Neuronal stem cell (in vitro differentiated cells): ENCODE results near the gene UBR3.

Source experiments
- DNase-seq: peaks from one replicate; pipeline ENCODE4 v3.0.0-alpha.2; 2013; ENCODE audit warnings: low spot score
- H2AFZ ChIP-seq: one replicate; pipeline ENCODE4 v1.6.1; 2013; ENCODE audit warnings: mild to moderate bottlenecking, low read length, inconsistent platforms
- H2AK5ac ChIP-seq: 2 replicates; pipeline ENCODE4 v1.6.1; 2013; ENCODE audit warnings: low read depth, mild to moderate bottlenecking, inconsistent platforms, low read length, moderate library complexity, mixed read lengths
- H2BK120ac ChIP-seq: 2 replicates; pipeline ENCODE4 v1.6.1; 2013; ENCODE audit warnings: low read depth, mild to moderate bottlenecking, inconsistent platforms, low read length, moderate library complexity, mixed read lengths
- H2BK12ac ChIP-seq: one replicate; pipeline ENCODE4 v1.6.1; 2013; ENCODE audit warnings: low read length, inconsistent platforms
- H2BK15ac ChIP-seq: 2 replicates; pipeline ENCODE4 v1.6.1; 2013; ENCODE audit warnings: mild to moderate bottlenecking, low read length, inconsistent platforms, mixed read lengths
- H2BK5ac ChIP-seq: one replicate; pipeline ENCODE4 v1.6.1; 2013; ENCODE audit warnings: inconsistent platforms, mild to moderate bottlenecking, low read length, moderate library complexity
- H3K14ac ChIP-seq: one replicate; pipeline ENCODE4 v1.6.1; 2013; ENCODE audit warnings: low read length, inconsistent platforms
- H3K18ac ChIP-seq: 2 replicates; pipeline ENCODE4 v1.6.1; 2013; ENCODE audit warnings: low read length, inconsistent platforms
- H3K23ac ChIP-seq: 2 replicates; pipeline ENCODE4 v1.6.1; 2013; ENCODE audit warnings: low read depth, mild to moderate bottlenecking, mixed read lengths, low read length, inconsistent platforms; ENCODE audit not compliant: poor library complexity
- H3K27ac ChIP-seq: replicated peaks from 3 replicates; pipeline ENCODE4 v1.5.1; 2013; ENCODE audit warnings: low read length, inconsistent platforms
- H3K27me3 ChIP-seq, 3 experiments: 2 replicates each; pipeline ENCODE4 v1.6.1; 2013; ENCODE audit warnings: low read length in 3 of 3, mild to moderate bottlenecking in 2 of 3, inconsistent platforms in 1 of 3, low read depth in 1 of 3, mixed read lengths in 1 of 3, moderate library complexity in 1 of 3; ENCODE audit not compliant: control insufficient read depth in 3 of 3, insufficient read depth in 3 of 3
- H3K36me3 ChIP-seq, 2 donors: replicated peaks in 1 of 2; 2 replicates each; pipeline ENCODE4 v1.6.1; 2013; ENCODE audit warnings: low read length in 2 of 2; ENCODE audit not compliant: control insufficient read depth in 2 of 2, insufficient read depth in 2 of 2
- H3K4ac ChIP-seq: 2 replicates; pipeline ENCODE4 v1.6.1; 2013; ENCODE audit warnings: inconsistent platforms, mild to moderate bottlenecking, low read length, moderate library complexity
- H3K4me1 ChIP-seq, 2 donors: 1 replicate in 1 of 2; 2 replicates in 1 of 2; pipeline ENCODE4 v1.6.1; 2013; ENCODE audit warnings: low read length in 2 of 2, low read depth in 1 of 2; ENCODE audit not compliant: control insufficient read depth in 2 of 2, insufficient read depth in 1 of 2
- H3K4me2 ChIP-seq: one replicate; pipeline ENCODE4 v1.6.1; 2013; ENCODE audit warnings: mild to moderate bottlenecking, low read length, inconsistent platforms; ENCODE audit not compliant: insufficient read depth, poor library complexity, severe bottlenecking
- H3K4me3 ChIP-seq, 2 donors: 2 replicates each; pipeline ENCODE4 v1.5.1; 2013; ENCODE audit warnings: low read length in 2 of 2, mild to moderate bottlenecking in 2 of 2, inconsistent platforms in 1 of 2, moderate library complexity in 1 of 2
- H3K79me1 ChIP-seq: one replicate; pipeline ENCODE4 v1.6.1; 2013; ENCODE audit warnings: low read depth, mild to moderate bottlenecking, inconsistent platforms, low read length, moderate library complexity
- H3K9ac ChIP-seq: one replicate; pipeline ENCODE4 v1.6.1; 2013; ENCODE audit warnings: mild to moderate bottlenecking, low read depth, low read length, inconsistent platforms; ENCODE audit not compliant: poor library complexity
- H3K9me3 ChIP-seq, 2 donors: replicated peaks in 1 of 2; 2 replicates each; pipeline versions ENCODE3 to v1.6.1; 2013; ENCODE audit warnings: low read length in 2 of 2, mild to moderate bottlenecking in 2 of 2, inconsistent platforms in 1 of 2, low read depth in 1 of 2, mixed read lengths in 1 of 2, moderate library complexity in 1 of 2; ENCODE audit not compliant: control insufficient read depth in 2 of 2, insufficient read depth in 1 of 2
- H4K8ac ChIP-seq: one replicate; pipeline ENCODE4 v1.6.1; 2013; ENCODE audit warnings: low read depth, mild to moderate bottlenecking, inconsistent platforms, low read length, moderate library complexity
- H4K91ac ChIP-seq: one replicate; pipeline ENCODE4 v1.6.1; 2013; ENCODE audit warnings: low read length, low read depth, mild to moderate bottlenecking, inconsistent platforms; ENCODE audit not compliant: poor library complexity
- WGBS, 2 donors: extraction: QIAGEN DNeasy Blood & Tissue Kit; methylation state at CpG; one replicate each; pipeline ENCODE4 v1.1.7; 2013; ENCODE audit warnings: missing lambda C conversion rate in 2 of 2, mixed read lengths in 1 of 2; ENCODE audit not compliant: insufficient read length in 2 of 2, insufficient replicate concordance in 1 of 2; ENCODE audit errors: extremely low coverage in 2 of 2; 5-methylcytosine and 5-hydroxymethylcytosine counted together

UBR3 gene

DNA sequence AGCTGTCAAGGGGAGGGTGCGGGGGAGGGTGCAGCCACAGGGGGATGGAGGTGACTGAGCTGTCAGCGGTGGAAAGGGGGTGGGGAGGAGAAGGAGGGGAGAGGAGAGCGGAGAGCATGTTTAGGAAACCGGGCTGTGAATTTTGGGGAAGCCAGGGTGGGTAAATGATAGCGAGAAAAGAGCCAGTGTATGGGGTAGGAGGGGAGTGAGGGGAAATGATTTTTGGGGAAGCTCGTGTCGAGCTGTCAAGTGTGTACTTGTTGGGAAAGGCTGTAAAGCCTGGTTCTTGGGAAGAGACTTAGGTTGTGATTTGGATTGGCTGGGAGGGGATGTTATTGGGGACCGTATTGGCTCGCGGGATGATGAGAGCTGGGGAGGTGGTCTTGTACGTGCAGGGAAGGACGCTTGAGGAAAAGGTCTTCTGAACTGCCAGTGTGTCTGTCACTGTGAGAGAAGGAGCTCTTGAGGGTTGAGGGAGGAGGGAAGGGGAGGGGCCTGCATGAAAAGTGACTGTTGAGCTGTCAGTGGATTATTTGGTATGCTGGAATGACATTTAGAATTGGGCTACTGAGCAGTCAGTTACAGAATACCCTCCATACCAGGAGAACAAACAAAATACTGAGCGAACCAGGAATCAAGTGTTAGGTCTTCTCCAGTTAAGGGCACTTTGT lies 1.0 kb downstream of the UBR3 start:
- no CpG with 5 or more reads among the region's 13 CpGs for WGBS, 2 donors
- Histone ChIP-seq H3K27ac (no peak overlapping the region), H3K4ac (no peak overlapping the region), H3K79me1 (peaks cover 6% of the 10 kb centered on the region), H4K8ac (no peak overlapping the region), H3K18ac (no peak overlapping the region), H3K9ac (peak overlapping the region; percentile 97), H2AFZ (peak overlapping the region; percentile 94), H2BK5ac (no peak overlapping the region), H3K27me3 (no peaks in the 10 kb centered on the region), H2BK12ac (no peak overlapping the region), H2BK15ac (no peak overlapping the region), H4K91ac (no peak overlapping the region), H3K4me2 (peak overlapping the region; percentile 74), H3K36me3 (peaks cover 0 to 19% of the 10 kb centered on the region in 2 donors), H3K14ac (no peak overlapping the region), H3K4me1 (peaks cover 4 to 10% of the 10 kb centered on the region in 2 donors), H3K4me3 (peak overlapping the region; percentile 94 to 96), H2AK5ac (no peak overlapping the region), H3K23ac (peak overlapping the region; percentile 99), H3K9me3 (no peaks in the 10 kb centered on the region), H2BK120ac (no peak overlapping the region)
- peak; percentile 56 for DNase-seq

DNA sequence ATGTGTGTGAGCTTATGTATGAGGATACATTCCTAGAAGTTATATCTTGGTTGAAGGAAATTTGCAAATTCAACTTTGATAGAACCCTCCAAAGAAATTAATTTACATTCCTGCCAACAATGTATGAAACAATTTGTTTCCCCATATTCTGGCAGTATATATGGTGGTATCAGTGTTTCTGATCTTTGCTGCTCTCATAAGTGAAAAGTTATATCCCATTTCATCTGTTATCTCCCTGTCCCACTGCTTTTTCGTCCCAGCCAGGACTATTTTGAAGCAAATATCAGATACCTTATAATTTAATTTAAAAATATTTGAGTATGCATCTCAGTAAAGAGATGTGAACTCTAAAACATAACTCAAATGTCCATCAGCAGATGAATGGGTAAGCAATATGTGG lies 7.1 kb downstream of the UBR3 start:
- no peaks in the 10 kb centered on the region for H3K4me1 ChIP-seq
- H3K23ac ChIP-seq = no peak overlapping the region
- H3K4me3 ChIP-seq = no peak overlapping the region
- no peak overlapping the region for H3K4me2 ChIP-seq
- H2AFZ ChIP-seq = no peak overlapping the region
- no peak overlapping the region for H3K27ac ChIP-seq
- H2BK15ac ChIP-seq = no peak overlapping the region
- no peak overlapping the region for H4K8ac ChIP-seq
- no peak for DNase-seq
- H2BK120ac ChIP-seq = no peak overlapping the region
- H3K14ac ChIP-seq = no peak overlapping the region
- H3K79me1 ChIP-seq = peaks cover 4% of the 10 kb centered on the region
- no peak overlapping the region for H3K9ac ChIP-seq
- H4K91ac ChIP-seq = no peak overlapping the region
- no CpG with 5 or more reads among the region's 1 CpG for WGBS, 2 donors
- no peaks in the 10 kb centered on the region for H3K27me3 ChIP-seq
- H3K36me3 ChIP-seq = peaks cover 0 to 18% of the 10 kb centered on the region in 2 donors
- no peak overlapping the region for H2BK12ac ChIP-seq
- no peak overlapping the region for H2AK5ac ChIP-seq
- H2BK5ac ChIP-seq = no peak overlapping the region
- no peak overlapping the region for H3K4ac ChIP-seq
- no peak overlapping the region for H3K18ac ChIP-seq
- no peaks in the 10 kb centered on the region for H3K9me3 ChIP-seq

- Histone ChIP-seq H4K91ac (no peak overlapping the region), H3K4ac (no peak overlapping the region), H3K23ac (no peak overlapping the region), H3K18ac (no peak overlapping the region), H3K4me3 (no peak overlapping the region), H2AK5ac (no peak overlapping the region), H2AFZ (no peak overlapping the region), H3K36me3 (peaks cover 0 to 8% of the 10 kb centered on the region in 2 donors), H3K4me1 (no peaks in the 10 kb centered on the region), H3K27me3 (no peaks in the 10 kb centered on the region), H2BK5ac (no peak overlapping the region), H4K8ac (no peak overlapping the region), H3K9ac (no peak overlapping the region), H2BK15ac (no peak overlapping the region), H3K14ac (no peak overlapping the region), H3K79me1 (peaks cover 3% of the 10 kb centered on the region), H3K4me2 (no peak overlapping the region), H2BK120ac (no peak overlapping the region), H2BK12ac (no peak overlapping the region), H3K27ac (no peak overlapping the region), H3K9me3 (peaks cover 0 to 4% of the 10 kb centered on the region in 2 donors)
- no peak for DNase-seq
- no CpG with 5 or more reads among the region's 2 CpGs for WGBS, 2 donors
These were observed 11.7 kb downstream of the UBR3 start for GRCh38 chr2:169838743-169839489.

DNA sequence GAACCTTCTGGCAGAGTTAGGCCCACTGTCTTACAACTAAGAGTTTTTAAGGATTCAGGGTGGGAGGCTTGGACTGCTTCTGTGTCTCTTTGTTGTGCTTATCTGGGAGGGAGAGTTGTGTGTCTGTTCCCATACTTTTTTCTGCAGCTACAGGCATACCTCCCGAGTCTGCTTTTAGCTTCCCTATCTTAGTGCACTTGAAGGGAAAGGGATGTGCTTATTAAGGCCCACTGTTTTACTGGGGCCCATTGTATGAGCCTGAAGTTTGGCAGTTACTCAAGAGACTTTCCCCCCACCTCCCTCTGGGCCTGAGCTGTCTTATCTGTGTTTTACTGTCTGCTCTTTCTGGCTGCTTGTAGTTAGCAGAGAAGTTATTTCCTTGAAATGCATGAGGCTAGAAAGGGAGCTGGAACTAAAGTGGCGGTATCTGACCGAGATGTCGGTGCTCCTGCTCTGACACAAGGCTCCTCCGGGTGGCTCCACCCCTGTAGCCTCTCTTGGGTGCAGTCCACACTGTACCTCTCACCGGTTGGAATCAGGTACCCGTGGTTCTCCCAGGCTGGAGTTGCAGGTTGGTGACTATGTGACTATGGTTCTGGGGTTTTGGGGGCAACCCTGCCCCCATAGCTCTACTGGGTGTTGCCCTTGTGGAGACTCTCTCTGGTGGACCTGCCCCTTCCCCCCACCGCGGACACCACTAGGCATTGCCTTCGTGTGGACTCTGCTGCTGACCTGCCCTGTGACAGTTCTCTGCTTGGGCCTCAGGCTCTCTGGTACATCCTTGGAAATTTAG lies 12.9 kb downstream of the UBR3 start:
- Histone ChIP-seq H3K79me1 (peaks cover 2% of the 10 kb centered on the region), H2AK5ac (no peak overlapping the region), H2BK120ac (no peak overlapping the region), H3K18ac (no peak overlapping the region), H3K14ac (no peak overlapping the region), H3K4me2 (no peak overlapping the region), H3K23ac (peak overlapping the region; percentile 86), H3K36me3 (peaks cover 0 to 8% of the 10 kb centered on the region in 2 donors), H2BK5ac (no peak overlapping the region), H3K4ac (no peak overlapping the region), H2BK15ac (no peak overlapping the region), H3K9ac (no peak overlapping the region), H3K27me3 (no peaks in the 10 kb centered on the region), H2AFZ (no peak overlapping the region), H2BK12ac (no peak overlapping the region), H4K8ac (no peak overlapping the region), H3K4me3 (peak overlapping the region in 1 of 2 donors; percentile 16), H3K9me3 (peaks cover 0 to 4% of the 10 kb centered on the region in 2 donors), H4K91ac (no peak overlapping the region), H3K4me1 (no peaks in the 10 kb centered on the region), H3K27ac (no peak overlapping the region)
- no peak for DNase-seq
- WGBS, 2 donors = no CpG with 5 or more reads among the region's 10 CpGs
